GM23338 (cell line): ENCODE measurements around the gene ZNF280C.

ENCODE experiments used
- CREB1 ChIP-seq: fragments of 250-450 bp; sonication (Bioruptor Pico); IDR thresholded peaks from 2 replicates; pipeline ENCODE4 v1.5.0; 2020; ENCODE audit warnings: low read depth, mild to moderate bottlenecking, moderate library complexity
- CTCF ChIP-seq, 2 experiments: fragments of 200-600 bp in 1 of 2; sonication (generic) in 1 of 2; conservative IDR thresholded peaks; 2 replicates each; pipeline versions ENCODE4 v1.5.1 to v1.6.1; 2016 to 2017; ENCODE audit warnings: antibody characterized with exemption in 2 of 2, low read depth in 2 of 2, mild to moderate bottlenecking in 2 of 2, moderate library complexity in 1 of 2
- EZH2 ChIP-seq: fragments of 200-600 bp; sonication (generic); IDR thresholded peaks from one replicate; pipeline ENCODE4 v1.8.0; 2017; ENCODE audit warnings: antibody characterized with exemption, mild to moderate bottlenecking, low read depth; ENCODE audit not compliant: unreplicated experiment
- JUNB ChIP-seq: IDR thresholded peaks from one replicate; pipeline ENCODE4 v1.6.1; 2016; ENCODE audit warnings: antibody characterized with exemption; ENCODE audit not compliant: unreplicated experiment
- NANOG ChIP-seq: IDR thresholded peaks from 2 replicates; pipeline ENCODE4 v1.6.1; 2016; ENCODE audit warnings: antibody characterized with exemption, borderline replicate concordance
- REST ChIP-seq: IDR thresholded peaks from one replicate; pipeline ENCODE4 v1.6.1; 2018; ENCODE audit warnings: antibody characterized with exemption; ENCODE audit not compliant: unreplicated experiment
- ZNF114 ChIP-seq: fragments of 250-450 bp; sonication (Bioruptor Pico); IDR thresholded peaks from 2 replicates; pipeline ENCODE4 v1.5.0; 2020; ENCODE audit warnings: mild to moderate bottlenecking, moderate library complexity

- TF ChIP-seq CTCF (conservative IDR thresholded peaks at IDR 0.05; ENCODE audit: low read depth in 2 of 2) (no peak), REST (no peak), CREB1 (CRISPR knock-in tag) (no peak), JUNB (no peak), EZH2 (no peak), ZNF114 (CRISPR knock-in tag) (no peak), NANOG (no peak)
These were observed 77.9 kb downstream of the ZNF280C start for GRCh38 chrX:130190801-130191200.
